Astrocyte (in vitro differentiated cells and primary cell): ENCODE results near the gene C1QTNF1. TPM values are rescaled to one million over a fixed set of nuclear protein-coding genes. Genes with fewer than 3 reads are reported as not detected.

Experiments used
- DNase-seq: peaks from one replicate; pipeline ENCODE4 v3.0.0-alpha.2; 2010; ENCODE audit warnings: low read depth
- FAIRE-seq: peaks from 2 replicates; lab custom pipeline; 2011; peaks lifted over from hg19 to GRCh38; lab: Jason Lieb, UNC
- H2AFZ ChIP-seq: 2 replicates; pipeline ENCODE4 v1.6.0; 2012; ENCODE audit warnings: low read depth, low read length, inconsistent platforms
- H3K27ac ChIP-seq: 2 replicates; pipeline ENCODE4 v1.5.1; 2011; ENCODE audit warnings: low read depth, low read length, inconsistent platforms
- H3K27me3 ChIP-seq: 2 replicates; pipeline ENCODE4 v1.6.0; 2011; ENCODE audit warnings: low read length, inconsistent platforms; ENCODE audit not compliant: insufficient read depth
- H3K36me3 ChIP-seq: 2 replicates; pipeline ENCODE4 v1.5.1; 2011; ENCODE audit warnings: low read length, inconsistent platforms; ENCODE audit not compliant: insufficient read depth
- H3K4me1 ChIP-seq: 2 replicates; pipeline ENCODE4 v1.5.1; 2011; ENCODE audit warnings: low read length, inconsistent platforms; ENCODE audit not compliant: insufficient read depth
- H3K4me2 ChIP-seq: 2 replicates; pipeline ENCODE4 v1.6.0; 2012; ENCODE audit warnings: low read length, inconsistent platforms
- H3K4me3 ChIP-seq: 2 replicates; pipeline ENCODE4 v1.5.1; 2011; ENCODE audit warnings: low read depth, mild to moderate bottlenecking, low read length, inconsistent platforms; ENCODE audit not compliant: insufficient read depth
- H3K79me2 ChIP-seq: 2 replicates; pipeline ENCODE4 v1.6.0; 2012; ENCODE audit warnings: mild to moderate bottlenecking, low read length, inconsistent platforms; ENCODE audit not compliant: insufficient read depth
- H3K9ac ChIP-seq: 2 replicates; pipeline ENCODE4 v1.6.0; 2012; ENCODE audit warnings: mild to moderate bottlenecking, low read length, inconsistent platforms
- H3K9me3 ChIP-seq: 2 replicates; pipeline ENCODE4 v1.5.1; 2012; ENCODE audit warnings: low read depth, mild to moderate bottlenecking, low read length, inconsistent platforms; ENCODE audit not compliant: insufficient read depth
- H4K20me1 ChIP-seq: 2 replicates; pipeline ENCODE4 v1.6.0; 2012; ENCODE audit warnings: low read length, inconsistent platforms; ENCODE audit not compliant: insufficient read depth
- H3K27ac Mint-ChIP-seq: one replicate; pipeline ENCODE4 v1.8.0; 2021; ENCODE audit warnings: mild to moderate bottlenecking, mixed read lengths; ENCODE audit not compliant: unreplicated experiment
- H3K27me3 Mint-ChIP-seq: one replicate; pipeline ENCODE4 v1.8.0; 2021; ENCODE audit warnings: low read depth, mixed read lengths; ENCODE audit not compliant: unreplicated experiment
- H3K36me3 Mint-ChIP-seq: one replicate; pipeline ENCODE4 v1.8.0; 2021; ENCODE audit warnings: low read depth, mixed read lengths; ENCODE audit not compliant: unreplicated experiment
- H3K4me1 Mint-ChIP-seq: one replicate; pipeline ENCODE4 v1.8.0; 2021; ENCODE audit warnings: low read depth, mixed read lengths; ENCODE audit not compliant: unreplicated experiment
- H3K4me3 Mint-ChIP-seq: one replicate; pipeline ENCODE4 v1.8.0; 2021; ENCODE audit warnings: mild to moderate bottlenecking, moderate library complexity, mixed read lengths; ENCODE audit not compliant: unreplicated experiment
- H3K9me3 Mint-ChIP-seq: one replicate; pipeline ENCODE4 v1.8.0; 2021; ENCODE audit warnings: mild to moderate bottlenecking, mixed read lengths; ENCODE audit not compliant: unreplicated experiment
- CTCF ChIP-seq: IDR thresholded peaks from 2 replicates; pipeline ENCODE4 v1.5.1; 2011; ENCODE audit warnings: low read depth, mild to moderate bottlenecking, inconsistent platforms, low read length, moderate library complexity; ENCODE audit not compliant: insufficient read depth
- EZH2 ChIP-seq: IDR thresholded peaks from 2 replicates; pipeline ENCODE4 v1.6.1; 2012; ENCODE audit warnings: mild to moderate bottlenecking, low read length, inconsistent platforms; ENCODE audit not compliant: insufficient read depth
- total RNA-seq: library from RNA; stranded (reverse); gene quantifications from 2 replicates; pipeline ENCODE4 v1.2.1, GENCODE V29; 2021

The C1QTNF1 gene
- total RNA-seq, 1 donor from 2014 or later = 2.2 TPM

DNA sequence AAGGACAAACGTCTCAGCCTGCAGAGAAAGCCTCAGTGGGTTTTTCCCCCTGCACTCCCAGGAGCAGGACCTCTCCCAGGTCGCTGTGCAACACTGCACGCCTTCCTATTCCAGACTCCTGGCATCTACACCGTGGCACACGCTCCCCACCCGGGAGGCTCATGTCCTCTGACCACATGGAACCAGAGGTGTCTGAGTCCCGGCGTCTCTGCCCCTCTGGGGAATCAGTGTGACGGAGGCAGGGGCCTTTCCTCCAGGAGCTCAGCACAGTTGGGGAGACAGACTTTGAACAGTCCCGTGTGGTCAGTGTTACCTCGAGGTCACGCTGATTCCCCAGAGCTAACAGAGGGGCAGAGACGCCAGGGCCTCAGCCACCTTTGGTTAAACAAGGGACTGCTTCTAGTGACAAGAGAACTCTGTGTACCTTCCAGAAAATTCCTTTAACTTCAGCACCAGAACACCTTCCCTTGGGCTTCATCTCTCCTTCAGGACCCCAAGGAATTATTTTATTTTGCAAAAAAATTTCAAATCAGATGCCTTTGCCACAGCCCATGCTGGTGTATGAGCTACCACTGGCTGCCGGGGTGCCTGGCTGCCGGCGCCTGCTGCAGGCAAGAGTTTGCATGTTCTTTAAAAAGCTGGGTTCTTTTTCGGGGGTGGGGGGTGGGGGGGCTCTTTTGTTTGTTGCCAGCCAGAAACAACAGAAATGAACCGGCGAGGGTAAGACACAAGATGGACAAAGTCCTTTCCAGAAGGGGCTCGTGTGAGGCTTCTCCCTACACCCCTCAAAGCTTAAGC is 21.0 kb upstream of the C1QTNF1 start:
- H4K20me1 ChIP-seq = peaks cover 90% of the 10 kb centered on the region
- H3K79me2 ChIP-seq = peaks cover 84% of the 10 kb centered on the region
- FAIRE-seq = no peak
- no peak overlapping the region for H3K4me3 Mint-ChIP-seq
- H3K4me1 ChIP-seq = peaks cover 4% of the 10 kb centered on the region
- no peaks in the 10 kb centered on the region for H3K9me3 Mint-ChIP-seq
- peaks cover 4% of the 10 kb centered on the region for H3K4me1 Mint-ChIP-seq
- no peak overlapping the region for H3K27ac ChIP-seq
- peaks cover 17% of the 10 kb centered on the region for H3K36me3 Mint-ChIP-seq
- no peak overlapping the region for H3K4me3 ChIP-seq
- H2AFZ ChIP-seq = no peak overlapping the region
- no peaks in the 10 kb centered on the region for H3K27me3 Mint-ChIP-seq
- H3K36me3 ChIP-seq = no peaks in the 10 kb centered on the region
- no peaks in the 10 kb centered on the region for H3K27me3 ChIP-seq
- H3K9ac ChIP-seq = no peak overlapping the region
- no peak for DNase-seq
- H3K27ac Mint-ChIP-seq = peak overlapping the region; percentile 0
- TF ChIP-seq CTCF (no peak), EZH2 (no peak)
- H3K9me3 ChIP-seq = no peaks in the 10 kb centered on the region
- H3K4me2 ChIP-seq = no peak overlapping the region

GRCh38 chr17:79003661-79004411 is 20.1 kb upstream of the C1QTNF1 start:
- Histone ChIP-seq H3K79me2 (peaks cover 84% of the 10 kb centered on the region), H3K4me2 (no peak overlapping the region), H3K9me3 (no peaks in the 10 kb centered on the region), H3K36me3 (no peaks in the 10 kb centered on the region), H3K4me3 (no peak overlapping the region), H4K20me1 (peaks cover 90% of the 10 kb centered on the region), H3K4me1 (peaks cover 12% of the 10 kb centered on the region), H3K27ac (no peak overlapping the region), H3K9ac (no peak overlapping the region), H2AFZ (no peak overlapping the region), H3K27me3 (no peaks in the 10 kb centered on the region)
- no peak for TF ChIP-seq EZH2
- no peak for TF ChIP-seq CTCF
- H3K4me1 Mint-ChIP-seq = peaks cover 13% of the 10 kb centered on the region
- H3K4me3 Mint-ChIP-seq = no peak overlapping the region
- no peak overlapping the region for H3K27ac Mint-ChIP-seq
- FAIRE-seq (no peak), DNase-seq (no peak)
- no peaks in the 10 kb centered on the region for H3K9me3 Mint-ChIP-seq
- no peaks in the 10 kb centered on the region for H3K27me3 Mint-ChIP-seq
- H3K36me3 Mint-ChIP-seq = peaks cover 21% of the 10 kb centered on the region
